ENCODE data around the gene TOX3. TPM values are rescaled to one million over a fixed set of nuclear protein-coding genes. Genes with fewer than 3 reads are reported as not detected.

TOX3 gene
- total RNA-seq (1 to 10 TPM; 2.8 to 3.0 TPM), polyA plus RNA-seq (ENCODE audit: insufficient read length in 6 of 6) (1 to 10 TPM; 4.5 to 6.0 (median 5.1) TPM)
- long read RNA-seq, donor 1 = 0 reads
- long read RNA-seq, donor 2 = 0 reads
- long read RNA-seq, donor 3 = 0 reads
- long read RNA-seq, donor 4 = 0 reads
- long read RNA-seq, donor 5 = 0 reads
- long read RNA-seq, donor 6, partial matches to known transcripts = 0 of 2 reads
- long read RNA-seq, donor 6, other reads (novel, unspliced or antisense) = 0 of 2 reads
- long read RNA-seq, donor 7 = 0 reads
- long read RNA-seq, donor 8 = 0 reads
- long read RNA-seq, donor 9 = 0 reads
- long read RNA-seq, donor 10, partial matches to known transcripts = 0 of 2 reads
- long read RNA-seq, donor 10, other reads (novel, unspliced or antisense) = 2 of 2 reads
- long read RNA-seq, donor 11 = 0 reads
- long read RNA-seq, donor 12, partial matches to known transcripts = 0 of 1 reads
- long read RNA-seq, donor 12, other reads (novel, unspliced or antisense) = 0 of 1 reads

GRCh38 chr16:52547004-52547833 lies at the start of gene TOX3:
Gene TOX3 (minus strand): TSS chr16:52547143. CDS start chr16:52546723, 420 bp downstream.
- intact Hi-C loops (cut with DNase I) = no loop called here
- no peak for TF ChIP-seq CTCF (IDR thresholded peaks at IDR 0.05)
- no peaks in the 10 kb centered on the region for H3K9me3 ChIP-seq
- no peaks in the 10 kb centered on the region for H3K36me3 ChIP-seq
- H3K4me1 ChIP-seq = peaks cover 0 to 2% of the 10 kb centered on the region in 2 donors
- DNase-seq (peak in 1 of 4 donors; percentile 79), ATAC-seq (peak; percentile 66)
- peak within 1 kb of the TSS; percentile 31 to 38 for H3K4me3 ChIP-seq
- peaks cover 27 to 82% of the 10 kb centered on the region in 2 donors for H3K27me3 ChIP-seq
- no peak within 1 kb of the TSS for H3K27ac ChIP-seq

GRCh38 chr16:52592778-52593177 lies 45.8 kb upstream of the TOX3 start:
- ATAC-seq (no peak), DNase-seq (no peak)
- no peak overlapping the region for H3K4me3 ChIP-seq
- no peaks in the 10 kb centered on the region for H3K9me3 ChIP-seq
- intact Hi-C loops (cut with DNase I) = no loop called here
- no peak overlapping the region for H3K27ac ChIP-seq
- H3K4me1 ChIP-seq = no peaks in the 10 kb centered on the region
- no peaks in the 10 kb centered on the region for H3K36me3 ChIP-seq
- no peak for TF ChIP-seq CTCF (IDR thresholded peaks at IDR 0.05)
- H3K27me3 ChIP-seq = no peaks in the 10 kb centered on the region

GRCh38 chr16:52591934-52592592 lies 45.1 kb upstream of the TOX3 start:
- ATAC-seq (no peak), DNase-seq (peak in 2 of 4 donors; percentile 36 to 39)
- Histone ChIP-seq H3K9me3 (no peaks in the 10 kb centered on the region), H3K4me3 (no peak overlapping the region), H3K36me3 (no peaks in the 10 kb centered on the region), H3K4me1 (no peaks in the 10 kb centered on the region), H3K27ac (no peak overlapping the region), H3K27me3 (no peaks in the 10 kb centered on the region)
- intact Hi-C loops (cut with DNase I) = no loop called here
- TF ChIP-seq CTCF (IDR thresholded peaks at IDR 0.05) = no peak

GRCh38 chr16:52591471-52591870 lies 44.5 kb upstream of the TOX3 start:
- H3K27ac ChIP-seq = no peak overlapping the region
- no peaks in the 10 kb centered on the region for H3K36me3 ChIP-seq
- no peaks in the 10 kb centered on the region for H3K9me3 ChIP-seq
- TF ChIP-seq CTCF (IDR thresholded peaks at IDR 0.05) = no peak
- H3K4me1 ChIP-seq = no peaks in the 10 kb centered on the region
- intact Hi-C loops (cut with DNase I) = no loop called here
- no peaks in the 10 kb centered on the region for H3K27me3 ChIP-seq
- ATAC-seq (no peak), DNase-seq (no peak)
- H3K4me3 ChIP-seq = no peak overlapping the region
